Transverse colon (tissue), 4 donors: Measurements from ENCODE around the gene TMEM208. TPM values are rescaled to one million over a fixed set of nuclear protein-coding genes. Genes with fewer than 3 reads are reported as not detected.

Source experiments
- DNase-seq: peaks from one replicate; pipeline ENCODE4 v3.0.0-alpha.2; 2019
- H3K27ac ChIP-seq, 4 donors: fragments of 200-600 bp; sonication (generic); 2 replicates each; pipeline ENCODE4 v1.5.1; 2016 to 2018; ENCODE audit warnings: inconsistent platforms in 4 of 4
- H3K27me3 ChIP-seq: fragments of 200-600 bp; sonication (generic); 2 replicates; pipeline ENCODE4 v1.5.1; 2017; ENCODE audit warnings: inconsistent platforms
- H3K36me3 ChIP-seq, 4 donors: fragments of 200-600 bp; sonication (generic); 2 replicates each; pipeline ENCODE4 v1.5.1; 2017 to 2019; ENCODE audit warnings: inconsistent platforms in 4 of 4
- H3K4me1 ChIP-seq, 4 donors: fragments of 200-600 bp; sonication (generic); 2 replicates each; pipeline ENCODE4 v1.5.1; 2017 to 2020; ENCODE audit warnings: inconsistent platforms in 4 of 4
- H3K4me3 ChIP-seq, 4 donors: fragments of 200-600 bp; sonication (generic); 1 replicate in 1 of 4; 2 replicates in 3 of 4; pipeline versions ENCODE4 v1.5.1 to v1.6.1; 2017 to 2019; ENCODE audit warnings: inconsistent platforms in 4 of 4
- H3K9me3 ChIP-seq, 2 donors: fragments of 200-600 bp; sonication (generic); 2 replicates each; pipeline ENCODE4 v1.5.1; 2017 to 2019; ENCODE audit warnings: inconsistent platforms in 2 of 2
- EP300 ChIP-seq: sonication (generic); formaldehyde crosslinking; IDR thresholded peaks from one replicate; pipeline ENCODE4 v1.6.1; 2017; ENCODE audit warnings: antibody characterized with exemption, low read depth
- POLR2A ChIP-seq: fragments of 450-650 bp; IDR thresholded peaks from one replicate; pipeline ENCODE4 v1.6.1; 2016; ENCODE audit warnings: antibody characterized with exemption, mild to moderate bottlenecking, moderate library complexity
- POLR2AphosphoS5 ChIP-seq, 3 donors: sonication (generic); formaldehyde crosslinking; IDR thresholded peaks; one replicate each; pipeline ENCODE4 v1.6.1; 2016; ENCODE audit warnings: antibody characterized with exemption in 3 of 3
- WGBS, 2 donors: methylation state at CpG; one replicate each; pipeline ENCODE4 v1.1.5; 2018; ENCODE audit warnings: low coverage in 1 of 2; 5-methylcytosine and 5-hydroxymethylcytosine counted together
- in situ Hi-C, 4 donors: fragments of 200-750 bp; cut with MboI; loops; one replicate each; pipeline versions ENCODE4 v1.15.0 to v1.15.1; 2017; ENCODE audit warnings: low sequenced_read_pairs in 3 of 4, low pct_ligation_motif_present in 1 of 4, low pct_unique_long_range_greater_than_20kb in 1 of 4
- intact Hi-C: fragments of 100-400 bp; cut with DNase I; formaldehyde crosslinking; loops from one replicate; pipeline ENCODE4 v1.15.1; 2023; ENCODE audit warnings: low total_unique reads
- total RNA-seq, 4 donors: library from RNA; depleted of rRNA; stranded (reverse); fragments of >200 nt; gene quantifications; one replicate each; pipeline ENCODE4 v1.1.0, GENCODE V29; 2016
- TF ChIP-seq, protein P1 (sequence below), 5 experiments: fragments of 200-600 bp in 3 of 5; fragments of 450-650 bp in 2 of 5; sonication (generic) in 3 of 5; IDR thresholded peaks; 1 replicate in 2 of 5; 2 replicates in 3 of 5; pipeline ENCODE4 v1.5.1; 2016 to 2017; ENCODE audit warnings: antibody characterized with exemption in 5 of 5, inconsistent platforms in 3 of 5, mild to moderate bottlenecking in 2 of 5, moderate library complexity in 1 of 5

TMEM208 gene
- total RNA-seq, 4 donors from 2014 or later, result 29.5 to 50.2 (median 39.3) TPM; not detected in 1

DNA sequence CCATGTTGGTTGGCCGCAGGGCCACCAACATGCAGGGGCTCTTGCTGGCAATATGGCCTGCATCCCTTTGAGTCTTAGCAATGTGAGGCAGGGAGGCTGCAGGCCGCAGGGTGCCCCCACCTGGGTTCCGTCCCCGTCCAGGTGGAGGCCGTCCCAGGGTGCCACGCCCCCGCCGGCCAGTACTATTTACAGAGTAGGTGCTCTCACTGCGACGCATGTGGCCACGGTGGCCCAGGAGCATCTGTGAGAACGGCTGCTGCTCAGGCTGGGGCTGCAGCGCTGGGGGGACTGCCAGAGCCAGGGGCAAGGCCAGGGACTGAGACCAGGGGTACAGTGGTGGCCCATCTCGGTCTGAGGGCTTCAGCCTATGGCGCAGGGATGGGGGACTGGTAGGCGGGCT lies 46.8 kb upstream of the TMEM208 start:
- in situ Hi-C loops (no loop called here), intact Hi-C loops (no loop called here)
- Histone ChIP-seq H3K9me3 (no peaks in the 10 kb centered on the region), H3K4me1 (peaks cover 24 to 40% (median 31%) of the 10 kb centered on the region in 4 donors), H3K36me3 (no peaks in the 10 kb centered on the region), H3K27me3 (no peaks in the 10 kb centered on the region), H3K27ac (no peak overlapping the region), H3K4me3 (no peak overlapping the region)
- TF ChIP-seq EP300 (no peak), POLR2AphosphoS5 (IDR thresholded peaks at IDR 0.05) (no peak), POLR2A (no peak)
- TF ChIP-seq, protein P1, sequence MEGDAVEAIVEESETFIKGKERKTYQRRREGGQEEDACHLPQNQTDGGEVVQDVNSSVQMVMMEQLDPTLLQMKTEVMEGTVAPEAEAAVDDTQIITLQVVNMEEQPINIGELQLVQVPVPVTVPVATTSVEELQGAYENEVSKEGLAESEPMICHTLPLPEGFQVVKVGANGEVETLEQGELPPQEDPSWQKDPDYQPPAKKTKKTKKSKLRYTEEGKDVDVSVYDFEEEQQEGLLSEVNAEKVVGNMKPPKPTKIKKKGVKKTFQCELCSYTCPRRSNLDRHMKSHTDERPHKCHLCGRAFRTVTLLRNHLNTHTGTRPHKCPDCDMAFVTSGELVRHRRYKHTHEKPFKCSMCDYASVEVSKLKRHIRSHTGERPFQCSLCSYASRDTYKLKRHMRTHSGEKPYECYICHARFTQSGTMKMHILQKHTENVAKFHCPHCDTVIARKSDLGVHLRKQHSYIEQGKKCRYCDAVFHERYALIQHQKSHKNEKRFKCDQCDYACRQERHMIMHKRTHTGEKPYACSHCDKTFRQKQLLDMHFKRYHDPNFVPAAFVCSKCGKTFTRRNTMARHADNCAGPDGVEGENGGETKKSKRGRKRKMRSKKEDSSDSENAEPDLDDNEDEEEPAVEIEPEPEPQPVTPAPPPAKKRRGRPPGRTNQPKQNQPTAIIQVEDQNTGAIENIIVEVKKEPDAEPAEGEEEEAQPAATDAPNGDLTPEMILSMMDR (IDR thresholded peaks at IDR 0.05), result no peak
- DNase-seq, result no peak
- WGBS, 2 donors, result 96% methylated on average over 13 of the region's 16 CpGs; no CpG with 5 or more reads in 1 of the 2 donors

DNA sequence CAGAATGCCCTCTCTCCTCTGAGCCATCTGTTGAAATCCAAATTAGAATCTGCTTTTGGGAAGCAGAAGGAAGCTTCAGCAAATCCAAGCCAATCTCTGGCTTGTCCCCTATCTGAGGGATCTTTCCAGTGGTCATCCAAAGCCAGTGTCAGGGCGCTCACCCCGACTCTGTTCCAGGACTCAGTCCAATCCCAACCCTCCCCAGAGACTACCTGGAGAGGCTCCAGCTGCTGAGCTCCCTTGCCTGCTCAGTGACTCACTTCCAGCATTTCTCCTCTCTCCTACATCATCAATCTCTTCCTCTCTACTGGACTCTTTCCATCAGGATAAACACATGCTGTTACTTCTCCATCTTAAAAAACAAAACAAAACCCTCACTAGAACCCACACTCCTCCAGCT lies 45.6 kb upstream of the TMEM208 start:
- H3K27me3 ChIP-seq, result no peaks in the 10 kb centered on the region
- peak overlapping the region; percentile 5 to 56 (median 48) for H3K27ac ChIP-seq
- WGBS, 2 donors, result 58 to 80% methylated on average over 1 to 2 of the region's 2 CpGs
- no peaks in the 10 kb centered on the region for H3K36me3 ChIP-seq
- H3K4me1 ChIP-seq, result peaks cover 25 to 48% (median 38%) of the 10 kb centered on the region in 4 donors
- intact Hi-C loops (no loop called here), in situ Hi-C loops (no loop called here)
- H3K4me3 ChIP-seq, result no peak overlapping the region
- no peaks in the 10 kb centered on the region for H3K9me3 ChIP-seq
- TF ChIP-seq, protein P1 (IDR thresholded peaks at IDR 0.05), result no peak
- peak in 1 of 3 donors; percentile 12 for TF ChIP-seq POLR2AphosphoS5 (IDR thresholded peaks at IDR 0.05)
- peak; percentile 41 for DNase-seq

DNA sequence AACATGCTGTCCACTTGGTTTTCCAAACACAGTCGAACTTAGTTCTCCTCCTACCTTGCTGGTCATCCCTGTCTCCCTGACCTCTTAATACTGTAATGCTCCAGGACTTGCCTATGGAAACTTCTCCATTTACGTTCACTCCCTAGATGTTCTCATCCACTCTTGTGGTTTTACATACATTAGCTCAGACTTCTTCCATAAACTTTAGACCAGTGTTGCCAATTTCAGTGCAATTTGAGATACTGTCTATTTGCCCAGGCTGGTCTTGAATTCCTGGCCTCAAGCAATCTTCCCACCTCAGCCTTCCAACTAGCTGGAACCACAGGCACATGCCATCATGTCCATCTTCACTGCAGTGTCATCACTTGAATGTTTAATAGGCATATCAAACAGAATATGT lies 44.6 kb upstream of the TMEM208 start:
- Histone ChIP-seq H3K9me3 (no peaks in the 10 kb centered on the region), H3K36me3 (no peaks in the 10 kb centered on the region), H3K4me1 (peaks cover 25 to 48% (median 38%) of the 10 kb centered on the region in 4 donors), H3K4me3 (no peak overlapping the region), H3K27me3 (no peaks in the 10 kb centered on the region), H3K27ac (peak overlapping the region in 2 of 4 donors; percentile 94 to 96)
- DNase-seq, result no peak
- TF ChIP-seq, protein P1 (IDR thresholded peaks at IDR 0.05), result no peak
- TF ChIP-seq POLR2A (no peak), POLR2AphosphoS5 (IDR thresholded peaks at IDR 0.05) (no peak), EP300 (no peak)
- WGBS, 2 donors, result 72 to 90% methylated on average over 2 of the region's 2 CpGs
- in situ Hi-C loops, result no loop called here
- intact Hi-C loops, result no loop called here

DNA sequence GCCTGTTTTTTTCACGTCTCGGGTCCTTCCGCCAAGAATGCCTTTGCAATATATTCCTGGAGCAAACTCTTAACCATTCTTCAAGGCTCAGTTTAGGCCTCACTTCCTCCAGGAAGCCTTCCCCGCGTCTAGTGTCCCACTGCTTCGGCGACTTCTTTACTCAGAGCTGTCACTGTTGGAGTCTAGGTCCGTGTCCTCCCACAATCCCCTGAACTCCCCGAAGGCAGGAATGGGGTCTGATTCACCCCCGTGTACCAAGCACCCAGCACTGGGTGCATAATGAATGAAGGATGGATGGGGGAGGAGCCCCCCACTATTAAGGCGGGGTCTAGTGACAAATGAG lies 43.7 kb upstream of the TMEM208 start:
- in situ Hi-C loops (no loop called here), intact Hi-C loops (no loop called here)
- Histone ChIP-seq H3K4me3 (peak overlapping the region in 3 of 4 donors; percentile 52 to 77 (median 64)), H3K36me3 (no peaks in the 10 kb centered on the region), H3K27me3 (no peaks in the 10 kb centered on the region), H3K4me1 (peaks cover 18 to 42% (median 31%) of the 10 kb centered on the region in 4 donors), H3K27ac (peak overlapping the region; percentile 93 to 96 (median 94)), H3K9me3 (no peaks in the 10 kb centered on the region)
- TF ChIP-seq POLR2AphosphoS5 (IDR thresholded peaks at IDR 0.05), result peak in 1 of 3 donors; percentile 3
- no peak for TF ChIP-seq POLR2A
- no peak for DNase-seq
- 3 to 21% methylated on average over 3 to 11 of the region's 11 CpGs for WGBS, 2 donors
